ENCODE results near the gene TSHZ1. TPM values are rescaled to one million over a fixed set of nuclear protein-coding genes. Genes with fewer than 3 reads are reported as not detected.

TSHZ1 gene
- total RNA-seq, 1 donor from 2014 or later: 17.0 TPM

DNA sequence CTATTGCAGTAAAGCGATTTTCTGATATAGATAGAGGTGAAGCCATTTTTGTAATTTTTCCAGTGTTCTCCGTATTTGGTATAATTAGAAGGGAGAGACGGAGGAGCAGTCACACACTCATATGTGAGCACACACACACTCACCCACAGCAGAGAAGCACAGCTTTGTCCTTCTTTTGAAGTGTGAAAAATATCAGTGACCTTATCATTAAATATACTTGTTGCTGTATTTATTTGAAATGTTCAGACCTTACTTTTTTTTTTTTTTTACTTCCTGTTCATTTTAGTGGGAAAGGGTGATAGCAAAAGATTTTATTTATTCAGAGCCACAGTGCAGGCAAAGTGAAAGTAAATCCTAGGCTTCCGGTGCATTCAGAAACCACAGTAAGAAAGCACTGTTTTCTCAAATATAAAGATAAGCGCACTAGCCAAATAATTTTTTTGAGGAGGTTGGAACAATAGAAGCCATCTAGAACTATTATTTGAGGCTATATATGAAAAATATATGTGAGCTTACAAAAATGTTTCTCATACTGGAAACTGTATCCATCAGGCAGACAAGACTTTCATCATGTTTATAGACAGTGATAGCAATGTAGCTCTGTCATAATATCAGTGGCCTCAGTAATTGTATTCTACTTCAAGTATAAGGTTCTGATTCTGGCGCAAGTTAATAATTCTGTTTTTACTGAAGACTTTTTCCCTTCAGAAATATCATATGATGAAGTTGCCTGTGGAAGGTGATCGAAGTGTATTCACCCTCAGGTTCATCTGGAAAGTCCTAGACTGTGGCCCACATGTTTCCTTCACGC lies 37.2 kb downstream of the TSHZ1 start:
- Histone ChIP-seq H3K36me3 (no peaks in the 10 kb centered on the region), H3K4me3 (peak overlapping the region; percentile 51), H3K9me3 (no peaks in the 10 kb centered on the region), H3K4me1 (peaks cover 20% of the 10 kb centered on the region), H3K27ac (peak overlapping the region; percentile 74), H3K27me3 (ENCODE audit: low read depth) (no peaks in the 10 kb centered on the region)
- TF ChIP-seq, protein P1, sequence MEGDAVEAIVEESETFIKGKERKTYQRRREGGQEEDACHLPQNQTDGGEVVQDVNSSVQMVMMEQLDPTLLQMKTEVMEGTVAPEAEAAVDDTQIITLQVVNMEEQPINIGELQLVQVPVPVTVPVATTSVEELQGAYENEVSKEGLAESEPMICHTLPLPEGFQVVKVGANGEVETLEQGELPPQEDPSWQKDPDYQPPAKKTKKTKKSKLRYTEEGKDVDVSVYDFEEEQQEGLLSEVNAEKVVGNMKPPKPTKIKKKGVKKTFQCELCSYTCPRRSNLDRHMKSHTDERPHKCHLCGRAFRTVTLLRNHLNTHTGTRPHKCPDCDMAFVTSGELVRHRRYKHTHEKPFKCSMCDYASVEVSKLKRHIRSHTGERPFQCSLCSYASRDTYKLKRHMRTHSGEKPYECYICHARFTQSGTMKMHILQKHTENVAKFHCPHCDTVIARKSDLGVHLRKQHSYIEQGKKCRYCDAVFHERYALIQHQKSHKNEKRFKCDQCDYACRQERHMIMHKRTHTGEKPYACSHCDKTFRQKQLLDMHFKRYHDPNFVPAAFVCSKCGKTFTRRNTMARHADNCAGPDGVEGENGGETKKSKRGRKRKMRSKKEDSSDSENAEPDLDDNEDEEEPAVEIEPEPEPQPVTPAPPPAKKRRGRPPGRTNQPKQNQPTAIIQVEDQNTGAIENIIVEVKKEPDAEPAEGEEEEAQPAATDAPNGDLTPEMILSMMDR (IDR thresholded peaks at IDR 0.05): no peak
- intact Hi-C loops (cut with DNase I): no loop called here
- no peak for DNase-seq
- ATAC-seq: peak in 1 of 2 donors; percentile 75

DNA sequence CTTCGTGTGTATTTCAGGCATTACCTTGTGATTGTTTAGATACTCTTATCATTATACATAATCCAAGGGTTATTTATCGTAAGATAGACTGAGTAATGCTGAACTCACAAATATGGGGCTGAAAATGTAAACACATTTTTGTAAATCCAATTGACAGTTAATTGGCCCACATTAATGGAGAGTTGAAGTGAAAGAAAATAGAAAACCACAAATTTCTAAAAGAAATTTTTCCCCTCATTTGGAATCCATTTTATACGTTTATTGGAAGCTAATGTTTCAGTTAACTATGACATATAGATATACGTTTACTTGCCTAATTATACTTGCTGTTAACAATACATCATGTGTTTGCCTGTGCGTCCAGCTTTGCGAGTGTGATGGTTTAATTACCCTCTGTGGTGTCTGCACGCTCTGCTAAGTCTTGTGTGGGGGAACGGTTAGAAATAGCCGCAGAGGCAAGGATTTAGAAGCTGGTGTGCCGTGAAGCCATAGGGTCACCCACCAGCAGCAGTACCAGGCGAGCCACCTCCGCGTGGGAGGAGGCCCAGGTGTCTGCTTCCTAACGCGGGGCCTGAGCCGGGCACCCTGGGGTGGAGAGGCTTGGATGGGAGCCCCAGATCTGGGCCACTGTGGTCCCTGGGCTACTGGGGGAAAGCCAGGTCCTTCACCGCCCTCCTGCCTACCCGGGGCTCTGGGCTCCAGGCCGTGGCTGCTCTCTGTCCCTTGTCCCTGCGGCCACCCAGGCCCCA lies 38.0 kb downstream of the TSHZ1 start:
- TF ChIP-seq, protein P1 (IDR thresholded peaks at IDR 0.05): no peak
- H3K27me3 ChIP-seq (ENCODE audit: low read depth): no peaks in the 10 kb centered on the region
- no peaks in the 10 kb centered on the region for H3K9me3 ChIP-seq
- intact Hi-C loops (cut with DNase I): no loop called here
- peak in 1 of 2 donors; percentile 4 for ATAC-seq
- peaks cover 22% of the 10 kb centered on the region for H3K4me1 ChIP-seq
- H3K27ac ChIP-seq: peak overlapping the region; percentile 74
- no peak for DNase-seq
- H3K4me3 ChIP-seq: peak overlapping the region; percentile 51
- H3K36me3 ChIP-seq: no peaks in the 10 kb centered on the region

DNA sequence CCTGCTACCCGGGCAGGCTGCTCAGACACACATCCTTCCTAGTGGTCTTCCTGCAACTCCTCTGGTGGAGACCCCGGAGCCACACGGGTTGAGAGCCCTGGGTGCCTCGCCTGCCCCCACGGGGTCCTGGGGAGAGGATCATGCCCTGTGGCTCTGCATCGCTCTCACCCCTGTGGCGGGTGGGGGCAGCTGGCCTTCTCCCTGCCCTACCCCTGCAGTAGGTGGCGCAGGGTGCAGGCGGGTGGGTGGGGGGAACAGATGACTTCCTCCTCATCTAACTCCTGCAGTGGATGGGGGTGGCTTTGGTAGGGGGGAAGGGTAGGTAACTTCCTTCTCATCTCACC lies 38.5 kb downstream of the TSHZ1 start:
- no peaks in the 10 kb centered on the region for H3K36me3 ChIP-seq
- H3K4me1 ChIP-seq: peaks cover 28% of the 10 kb centered on the region
- H3K9me3 ChIP-seq: no peaks in the 10 kb centered on the region
- no peak overlapping the region for H3K4me3 ChIP-seq
- intact Hi-C loops (cut with DNase I): no loop called here
- no peaks in the 10 kb centered on the region for H3K27me3 ChIP-seq (ENCODE audit: low read depth)
- TF ChIP-seq, protein P1 (IDR thresholded peaks at IDR 0.05): no peak
- ATAC-seq (peak in 1 of 2 donors; percentile 15), DNase-seq (no peak)
- peak overlapping the region; percentile 74 for H3K27ac ChIP-seq

DNA sequence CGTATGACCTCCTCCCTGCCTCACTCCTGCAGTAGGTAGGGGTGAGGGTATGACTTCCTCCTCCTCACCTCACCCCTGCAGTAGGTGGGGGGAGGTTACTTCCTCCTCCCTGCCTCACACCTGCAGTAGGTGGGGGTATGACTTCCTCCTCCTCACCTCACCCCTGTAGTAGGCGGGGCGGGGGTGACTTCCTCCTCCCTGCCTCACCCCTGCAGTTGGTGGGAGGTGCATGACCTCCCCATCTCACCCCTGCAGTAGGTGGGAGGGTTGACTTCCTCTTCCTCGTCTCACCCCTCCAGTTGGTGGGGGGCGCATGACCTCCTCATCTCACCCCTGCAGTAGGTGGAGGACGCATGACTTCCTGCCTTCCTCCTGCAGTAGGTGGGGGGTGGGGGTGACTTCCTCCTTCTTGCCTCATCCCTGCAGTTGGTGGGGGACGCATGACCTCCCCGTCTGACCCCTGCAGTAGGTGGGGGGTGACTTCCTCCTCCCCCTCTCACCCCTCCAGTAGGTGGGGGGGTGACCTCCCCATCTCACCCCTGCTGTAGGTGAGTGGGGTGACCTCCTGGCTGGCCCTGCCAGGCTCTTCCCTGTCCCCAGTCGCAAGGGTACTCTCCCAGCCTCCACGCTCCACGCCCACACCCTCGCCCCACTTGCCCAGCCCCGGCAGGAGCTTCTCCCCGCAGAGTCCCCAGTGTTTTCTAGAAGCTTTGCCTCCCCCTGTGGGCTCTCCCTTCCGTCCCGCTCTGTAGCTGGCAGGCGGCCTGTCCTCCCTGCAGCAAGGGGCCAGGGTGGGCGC lies 39.3 kb downstream of the TSHZ1 start:
- peaks cover 32% of the 10 kb centered on the region for H3K4me1 ChIP-seq
- H3K9me3 ChIP-seq: no peaks in the 10 kb centered on the region
- ATAC-seq (peak; percentile 13 to 43), DNase-seq (no peak)
- H3K4me3 ChIP-seq: no peak overlapping the region
- TF ChIP-seq, protein P1 (IDR thresholded peaks at IDR 0.05): no peak
- intact Hi-C loops (cut with DNase I): no loop called here
- no peaks in the 10 kb centered on the region for H3K36me3 ChIP-seq
- no peak overlapping the region for H3K27ac ChIP-seq
- H3K27me3 ChIP-seq (ENCODE audit: low read depth): no peaks in the 10 kb centered on the region

DNA sequence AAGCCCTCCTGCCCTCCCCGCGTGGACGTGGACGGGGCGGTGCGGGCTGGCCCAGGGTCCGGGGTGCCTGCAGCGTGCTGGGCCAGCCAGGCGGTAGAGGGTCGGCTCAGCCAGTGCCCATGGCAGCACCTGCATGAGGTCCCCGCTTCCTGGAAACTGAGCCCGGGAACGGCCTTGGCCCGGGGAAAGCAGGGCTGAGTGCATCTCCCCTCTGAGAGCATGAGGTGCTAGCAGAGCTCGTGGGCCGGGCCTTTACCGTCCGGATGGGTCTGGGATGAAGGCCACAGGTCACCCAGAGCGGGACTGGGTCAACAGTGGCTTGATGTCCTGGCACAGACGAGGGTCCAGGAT lies 39.8 kb downstream of the TSHZ1 start:
- ATAC-seq: peak in 1 of 2 donors; percentile 47
- DNase-seq: no peak

More for the DNA sequence above, 39.8 kb downstream of the TSHZ1 start:
- TF ChIP-seq, protein P1 (IDR thresholded peaks at IDR 0.05): no peak
- Histone ChIP-seq H3K27me3 (ENCODE audit: low read depth) (no peaks in the 10 kb centered on the region), H3K4me1 (peaks cover 32% of the 10 kb centered on the region), H3K36me3 (no peaks in the 10 kb centered on the region), H3K4me3 (no peak overlapping the region), H3K27ac (no peak overlapping the region), H3K9me3 (no peaks in the 10 kb centered on the region)
- intact Hi-C loops (cut with DNase I): no loop called here
